Lower leg skin (tissue), 3 donors: Measurements from ENCODE around the gene THYN1.

Experiments used
- CTCF ChIP-seq, 3 donors: fragments of 450-650 bp; IDR thresholded peaks; one replicate each; pipeline ENCODE4 v1.5.1; 2016; ENCODE audit warnings: antibody characterized with exemption in 3 of 3, mild to moderate bottlenecking in 3 of 3, moderate library complexity in 2 of 3
- POLR2A ChIP-seq, 2 donors: fragments of 450-650 bp; IDR thresholded peaks; one replicate each; pipeline ENCODE4 v1.6.1; 2016 to 2017; ENCODE audit warnings: antibody characterized with exemption in 2 of 2, mild to moderate bottlenecking in 1 of 2, moderate library complexity in 1 of 2

GRCh38 chr11:134288486-134288885 lies 35.3 kb upstream of the THYN1 start:
- no peak for TF ChIP-seq CTCF (IDR thresholded peaks at IDR 0.05)
- TF ChIP-seq POLR2A (IDR thresholded peaks at IDR 0.05), result no peak
